Prostate gland (tissue), 2 donors: ENCODE measurements around the gene SSH2.

ENCODE experiments used
- POLR2A ChIP-seq: fragments of 450-650 bp; IDR thresholded peaks from one replicate; pipeline ENCODE4 v1.6.1; 2016; ENCODE audit warnings: antibody characterized with exemption, mild to moderate bottlenecking
- POLR2AphosphoS5 ChIP-seq: sonication (generic); formaldehyde crosslinking; IDR thresholded peaks from one replicate; pipeline ENCODE4 v1.6.1; 2017; ENCODE audit warnings: antibody characterized with exemption
- TF ChIP-seq, protein P1 (sequence below), 4 experiments: fragments of 200-600 bp in 2 of 4; fragments of 450-650 bp in 2 of 4; sonication (generic) in 2 of 4; IDR thresholded peaks; 1 replicate in 3 of 4; 2 replicates in 1 of 4; pipeline ENCODE4 v1.5.1; 2016 to 2019; ENCODE audit warnings: antibody characterized with exemption in 4 of 4, mild to moderate bottlenecking in 2 of 4, moderate library complexity in 2 of 4

DNA sequence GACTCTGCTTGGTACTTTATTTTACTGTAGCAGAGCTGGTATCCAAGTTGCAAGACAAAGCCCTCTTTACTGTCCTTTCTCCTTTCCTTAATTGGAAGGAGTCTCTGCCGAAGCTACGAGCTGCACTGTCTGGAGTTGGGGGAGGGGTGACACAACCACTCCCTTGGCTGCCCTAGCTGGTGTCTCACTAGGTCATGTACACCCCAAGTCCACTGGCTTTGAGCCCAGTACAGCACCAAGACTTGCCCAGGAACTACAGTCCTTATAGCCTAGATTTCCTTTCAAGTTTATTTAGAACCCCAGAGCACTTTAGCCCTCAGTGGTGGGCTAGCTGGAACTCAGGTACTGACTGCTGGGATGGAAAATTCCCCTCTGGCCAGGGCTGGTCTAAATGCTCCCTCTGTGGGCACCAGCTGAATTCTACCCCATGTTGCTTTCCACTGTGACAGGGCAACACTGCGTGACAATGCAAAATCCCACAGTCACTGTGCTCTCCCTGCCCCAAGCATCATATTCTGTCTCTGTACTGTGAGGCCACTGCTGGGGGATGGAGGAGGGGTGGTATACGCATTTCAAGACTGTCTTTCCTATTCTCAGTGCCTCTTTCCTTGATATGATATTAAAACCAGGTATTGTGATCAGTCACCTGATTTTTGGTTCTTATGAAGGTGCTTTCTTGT, 29.8 kb upstream of the SSH2 start:
- TF ChIP-seq POLR2A: no peak
- TF ChIP-seq, protein P1, sequence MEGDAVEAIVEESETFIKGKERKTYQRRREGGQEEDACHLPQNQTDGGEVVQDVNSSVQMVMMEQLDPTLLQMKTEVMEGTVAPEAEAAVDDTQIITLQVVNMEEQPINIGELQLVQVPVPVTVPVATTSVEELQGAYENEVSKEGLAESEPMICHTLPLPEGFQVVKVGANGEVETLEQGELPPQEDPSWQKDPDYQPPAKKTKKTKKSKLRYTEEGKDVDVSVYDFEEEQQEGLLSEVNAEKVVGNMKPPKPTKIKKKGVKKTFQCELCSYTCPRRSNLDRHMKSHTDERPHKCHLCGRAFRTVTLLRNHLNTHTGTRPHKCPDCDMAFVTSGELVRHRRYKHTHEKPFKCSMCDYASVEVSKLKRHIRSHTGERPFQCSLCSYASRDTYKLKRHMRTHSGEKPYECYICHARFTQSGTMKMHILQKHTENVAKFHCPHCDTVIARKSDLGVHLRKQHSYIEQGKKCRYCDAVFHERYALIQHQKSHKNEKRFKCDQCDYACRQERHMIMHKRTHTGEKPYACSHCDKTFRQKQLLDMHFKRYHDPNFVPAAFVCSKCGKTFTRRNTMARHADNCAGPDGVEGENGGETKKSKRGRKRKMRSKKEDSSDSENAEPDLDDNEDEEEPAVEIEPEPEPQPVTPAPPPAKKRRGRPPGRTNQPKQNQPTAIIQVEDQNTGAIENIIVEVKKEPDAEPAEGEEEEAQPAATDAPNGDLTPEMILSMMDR (IDR thresholded peaks at IDR 0.05): no peak
- TF ChIP-seq POLR2AphosphoS5: no peak
